ENCODE data around the gene ORAI3.

The ORAI3 gene

GRCh38 chr16:30912794-30913412 lies 36.0 kb upstream of the ORAI3 start:
- no peaks in the 10 kb centered on the region for H3K36me3 ChIP-seq (ENCODE audit: control insufficient read depth, insufficient read depth, low read length, severe bottlenecking)
- H3K9me3 ChIP-seq (ENCODE audit: control insufficient read depth, low read length): no peaks in the 10 kb centered on the region
- DNase-seq (ENCODE audit: low read depth): no peak
- H3K4me3 ChIP-seq (ENCODE audit: low read length): no peak overlapping the region
- H3K27me3 ChIP-seq (replicated peaks; ENCODE audit: control insufficient read depth, insufficient read depth, low read length): no peaks in the 10 kb centered on the region
- no peak overlapping the region for H3K9ac ChIP-seq (ENCODE audit: low read length)
- no peaks in the 10 kb centered on the region for H3K4me1 ChIP-seq (ENCODE audit: control insufficient read depth, insufficient read depth, low read length)

- no peaks in the 10 kb centered on the region for H3K9me3 ChIP-seq (ENCODE audit: control insufficient read depth, low read length)
- no peaks in the 10 kb centered on the region for H3K27me3 ChIP-seq (replicated peaks; ENCODE audit: control insufficient read depth, insufficient read depth, low read length)
- H3K4me1 ChIP-seq (ENCODE audit: control insufficient read depth, insufficient read depth, low read length): no peaks in the 10 kb centered on the region
- no peak overlapping the region for H3K9ac ChIP-seq (ENCODE audit: low read length)
- no peak for DNase-seq (ENCODE audit: low read depth)
- no peak overlapping the region for H3K4me3 ChIP-seq (ENCODE audit: low read length)
- no peaks in the 10 kb centered on the region for H3K36me3 ChIP-seq (ENCODE audit: control insufficient read depth, insufficient read depth, low read length, severe bottlenecking)
These were observed 34.0 kb upstream of the ORAI3 start for GRCh38 chr16:30914830-30915229.

GRCh38 chr16:30918614-30919013 lies 30.3 kb upstream of the ORAI3 start:
- Histone ChIP-seq H3K9me3 (ENCODE audit: control insufficient read depth, low read length) (no peaks in the 10 kb centered on the region), H3K9ac (ENCODE audit: low read length) (no peak overlapping the region), H3K36me3 (ENCODE audit: control insufficient read depth, insufficient read depth, low read length, severe bottlenecking) (no peaks in the 10 kb centered on the region), H3K27me3 (replicated peaks; ENCODE audit: control insufficient read depth, insufficient read depth, low read length) (no peaks in the 10 kb centered on the region), H3K4me3 (ENCODE audit: low read length) (no peak overlapping the region), H3K4me1 (ENCODE audit: control insufficient read depth, insufficient read depth, low read length) (peaks cover 5% of the 10 kb centered on the region)
- DNase-seq (ENCODE audit: low read depth): no peak

DNA sequence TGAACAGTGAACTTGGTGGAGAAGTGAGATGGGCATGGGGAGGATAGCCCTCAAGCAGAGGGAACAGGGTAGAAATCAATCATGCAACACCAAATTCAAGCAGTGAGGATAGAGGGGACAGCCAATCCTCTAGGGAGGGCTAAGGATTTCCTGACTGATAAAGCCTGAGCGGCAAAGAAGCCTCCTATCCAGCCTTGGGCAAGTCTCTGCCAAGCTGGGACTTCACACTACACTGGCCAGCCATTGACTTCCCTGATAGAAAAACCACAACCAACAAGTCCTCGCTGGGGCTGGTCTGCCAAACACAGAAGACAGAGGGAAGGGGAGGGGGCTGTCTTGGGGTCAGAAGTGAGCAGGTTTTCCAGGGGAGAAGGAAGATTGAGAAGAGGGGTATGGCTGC lies 28.0 kb upstream of the ORAI3 start:
- Histone ChIP-seq H3K27me3 (replicated peaks; ENCODE audit: control insufficient read depth, insufficient read depth, low read length) (no peaks in the 10 kb centered on the region), H3K4me1 (ENCODE audit: control insufficient read depth, insufficient read depth, low read length) (peaks cover 5% of the 10 kb centered on the region), H3K4me3 (ENCODE audit: low read length) (no peak overlapping the region), H3K9ac (ENCODE audit: low read length) (peak overlapping the region; percentile 84), H3K36me3 (ENCODE audit: control insufficient read depth, insufficient read depth, low read length, severe bottlenecking) (no peaks in the 10 kb centered on the region), H3K9me3 (ENCODE audit: control insufficient read depth, low read length) (no peaks in the 10 kb centered on the region)
- no peak for DNase-seq (ENCODE audit: low read depth)

- no peaks in the 10 kb centered on the region for H3K9me3 ChIP-seq (ENCODE audit: control insufficient read depth, low read length)
- no peaks in the 10 kb centered on the region for H3K27me3 ChIP-seq (replicated peaks; ENCODE audit: control insufficient read depth, insufficient read depth, low read length)
- DNase-seq (ENCODE audit: low read depth): no peak
- H3K4me3 ChIP-seq (ENCODE audit: low read length): peak overlapping the region; percentile 89
- H3K36me3 ChIP-seq (ENCODE audit: control insufficient read depth, insufficient read depth, low read length, severe bottlenecking): no peaks in the 10 kb centered on the region
- H3K4me1 ChIP-seq (ENCODE audit: control insufficient read depth, insufficient read depth, low read length): peaks cover 5% of the 10 kb centered on the region
- H3K9ac ChIP-seq (ENCODE audit: low read length): peak overlapping the region; percentile 84
These were observed 27.5 kb upstream of the ORAI3 start for GRCh38 chr16:30921459-30921747.

DNA sequence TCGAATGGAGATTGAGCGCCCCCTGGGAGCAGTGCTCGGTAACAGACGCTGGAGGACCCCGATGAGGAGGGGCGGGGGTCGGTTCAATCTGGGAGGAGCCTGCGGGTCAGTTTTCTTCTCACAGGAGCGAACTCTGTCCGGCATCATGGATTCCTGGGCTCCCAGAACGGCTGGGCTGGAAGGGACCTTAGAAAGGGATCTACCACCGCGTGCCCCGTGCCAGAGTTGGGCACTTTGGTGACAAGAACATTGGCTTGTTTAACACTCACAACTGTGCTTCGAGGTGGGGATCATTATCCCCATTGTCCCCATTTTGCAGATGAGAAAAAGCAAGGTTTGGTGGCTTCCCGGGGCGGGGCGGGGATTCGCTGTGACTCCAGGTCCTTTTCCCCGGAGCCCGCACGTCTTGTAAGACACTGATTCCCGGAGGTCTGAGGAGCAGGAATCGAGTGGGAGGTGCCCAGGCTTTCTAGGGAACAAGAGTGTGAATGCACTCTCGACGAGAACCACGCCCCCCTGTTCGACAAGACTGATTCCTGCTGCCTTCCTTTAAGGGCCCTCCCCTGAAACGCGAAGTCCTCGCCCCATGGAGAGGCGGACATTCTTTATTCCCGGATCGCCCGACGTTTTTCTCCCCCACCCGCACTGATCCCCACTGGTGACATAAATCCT lies 27.0 kb upstream of the ORAI3 start:
- peaks cover 4% of the 10 kb centered on the region for H3K36me3 ChIP-seq (ENCODE audit: control insufficient read depth, insufficient read depth, low read length, severe bottlenecking)
- DNase-seq (ENCODE audit: low read depth): peak; percentile 96

DNA sequence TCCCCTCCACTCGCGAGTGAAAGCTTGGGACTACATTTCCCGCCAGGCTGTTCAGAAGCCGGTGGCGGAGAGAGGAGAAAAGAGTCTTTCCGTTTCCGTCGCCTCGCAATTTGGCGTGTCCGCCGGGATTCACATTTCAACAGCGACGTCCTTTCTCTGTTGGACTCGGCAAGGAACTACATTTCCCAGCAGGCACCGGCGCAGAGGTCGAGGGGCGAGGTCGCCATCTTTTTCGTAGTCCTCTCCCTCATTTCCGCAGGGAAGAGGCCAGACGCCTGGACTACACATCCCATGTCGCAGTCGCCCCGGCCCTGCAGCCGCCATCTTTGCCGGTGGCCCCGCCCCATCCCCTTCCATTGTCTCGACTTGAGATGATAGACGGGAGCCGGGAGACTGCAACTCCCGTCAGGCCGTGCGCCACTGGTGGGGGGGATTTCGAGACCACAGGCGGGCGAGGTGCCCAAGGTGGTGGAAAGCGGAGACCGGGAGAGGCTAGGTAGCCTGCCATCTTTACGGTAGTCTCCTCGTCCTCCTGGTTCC lies 26.4 kb upstream of the ORAI3 start:
- Histone ChIP-seq H3K4me1 (ENCODE audit: control insufficient read depth, insufficient read depth, low read length) (peaks cover 5% of the 10 kb centered on the region), H3K27me3 (replicated peaks; ENCODE audit: control insufficient read depth, insufficient read depth, low read length) (no peaks in the 10 kb centered on the region), H3K4me3 (ENCODE audit: low read length) (peak overlapping the region; percentile 89), H3K9ac (ENCODE audit: low read length) (peak overlapping the region; percentile 84), H3K9me3 (ENCODE audit: control insufficient read depth, low read length) (no peaks in the 10 kb centered on the region), H3K36me3 (ENCODE audit: control insufficient read depth, insufficient read depth, low read length, severe bottlenecking) (peaks cover 4% of the 10 kb centered on the region)
- peak; percentile 99 for DNase-seq (ENCODE audit: low read depth)

More for the DNA sequence above, 27.0 kb upstream of the ORAI3 start:
- Histone ChIP-seq H3K9ac (ENCODE audit: low read length) (peak overlapping the region; percentile 84), H3K27me3 (replicated peaks; ENCODE audit: control insufficient read depth, insufficient read depth, low read length) (no peaks in the 10 kb centered on the region), H3K9me3 (ENCODE audit: control insufficient read depth, low read length) (no peaks in the 10 kb centered on the region), H3K4me3 (ENCODE audit: low read length) (peak overlapping the region; percentile 89), H3K4me1 (ENCODE audit: control insufficient read depth, insufficient read depth, low read length) (peaks cover 5% of the 10 kb centered on the region)

GRCh38 chr16:30922960-30923535 lies 25.8 kb upstream of the ORAI3 start:
- H3K9me3 ChIP-seq (ENCODE audit: control insufficient read depth, low read length): no peaks in the 10 kb centered on the region
- peak overlapping the region; percentile 84 for H3K9ac ChIP-seq (ENCODE audit: low read length)
- H3K27me3 ChIP-seq (replicated peaks; ENCODE audit: control insufficient read depth, insufficient read depth, low read length): no peaks in the 10 kb centered on the region
- peak overlapping the region; percentile 89 for H3K4me3 ChIP-seq (ENCODE audit: low read length)
- peaks cover 5% of the 10 kb centered on the region for H3K4me1 ChIP-seq (ENCODE audit: control insufficient read depth, insufficient read depth, low read length)
- DNase-seq (ENCODE audit: low read depth): peak; percentile 100
- H3K36me3 ChIP-seq (ENCODE audit: control insufficient read depth, insufficient read depth, low read length, severe bottlenecking): peaks cover 4% of the 10 kb centered on the region

- no peak for DNase-seq (ENCODE audit: low read depth)
- Histone ChIP-seq H3K9ac (ENCODE audit: low read length) (peak within 1 kb of the TSS; percentile 84), H3K9me3 (ENCODE audit: control insufficient read depth, low read length) (no peaks in the 10 kb centered on the region), H3K4me1 (ENCODE audit: control insufficient read depth, insufficient read depth, low read length) (peaks cover 5% of the 10 kb centered on the region), H3K27me3 (replicated peaks; ENCODE audit: control insufficient read depth, insufficient read depth, low read length) (no peaks in the 10 kb centered on the region), H3K4me3 (ENCODE audit: low read length) (peak within 1 kb of the TSS; percentile 89), H3K36me3 (ENCODE audit: control insufficient read depth, insufficient read depth, low read length, severe bottlenecking) (peaks cover 4% of the 10 kb centered on the region)
These were observed 25.3 kb upstream of the ORAI3 start, which contains the start of gene FBXL19 for GRCh38 chr16:30923554-30924075. FBXL19 (plus strand) TSS chr16:30923572; CDS start chr16:30925755, 2,183 bp downstream.

- H3K27me3 ChIP-seq (replicated peaks; ENCODE audit: control insufficient read depth, insufficient read depth, low read length): no peaks in the 10 kb centered on the region
- peak overlapping the region; percentile 79 for H3K4me3 ChIP-seq (ENCODE audit: low read length)
- H3K9ac ChIP-seq (ENCODE audit: low read length): peak overlapping the region; percentile 73
- DNase-seq (ENCODE audit: low read depth): peak; percentile 37
- peaks cover 5% of the 10 kb centered on the region for H3K4me1 ChIP-seq (ENCODE audit: control insufficient read depth, insufficient read depth, low read length)
- peaks cover 4% of the 10 kb centered on the region for H3K36me3 ChIP-seq (ENCODE audit: control insufficient read depth, insufficient read depth, low read length, severe bottlenecking)
- no peaks in the 10 kb centered on the region for H3K9me3 ChIP-seq (ENCODE audit: control insufficient read depth, low read length)
These were observed 24.6 kb upstream of the ORAI3 start for GRCh38 chr16:30924076-30924912.
